ENCODE data around the gene CRACDL.

The CRACDL gene

DNA sequence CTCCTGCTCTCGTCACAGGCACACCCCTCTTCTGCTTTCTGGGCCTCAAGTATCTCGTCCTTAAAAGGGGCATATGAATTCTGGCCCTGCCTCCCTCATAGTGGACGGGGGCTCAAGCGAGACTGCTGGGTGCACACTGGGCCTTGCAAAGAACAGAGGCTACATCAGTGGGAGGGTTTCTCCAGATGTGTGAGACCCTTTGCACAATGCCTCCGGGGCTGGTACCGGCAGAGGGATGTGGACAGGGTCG, 25.0 kb downstream of the CRACDL start:
- no peak for DNase-seq (ENCODE audit: insufficient read length)
- FAIRE-seq: no peak
- TF ChIP-seq POLR2A (IDR thresholded peaks at IDR 0.05; ENCODE audit: low read depth, low read length) (no peak), TAF1 (IDR thresholded peaks at IDR 0.05; ENCODE audit: borderline replicate concordance, low read depth, low read length) (no peak), POLR2AphosphoS5 (IDR thresholded peaks at IDR 0.05; ENCODE audit: low read depth, low read length) (no peak)

- TF ChIP-seq TAF1 (IDR thresholded peaks at IDR 0.05; ENCODE audit: borderline replicate concordance, low read depth, low read length): no peak
- no peak for TF ChIP-seq POLR2AphosphoS5 (IDR thresholded peaks at IDR 0.05; ENCODE audit: low read depth, low read length)
- no peak for TF ChIP-seq POLR2A (IDR thresholded peaks at IDR 0.05; ENCODE audit: low read depth, low read length)
- no peak for DNase-seq (ENCODE audit: insufficient read length)
- FAIRE-seq: no peak
Measured at GRCh38 chr2:98910349-98911125, 25.5 kb downstream of the CRACDL start.

- FAIRE-seq (no peak), DNase-seq (ENCODE audit: insufficient read length) (no peak)
- TF ChIP-seq POLR2AphosphoS5 (IDR thresholded peaks at IDR 0.05; ENCODE audit: low read depth, low read length) (no peak), POLR2A (IDR thresholded peaks at IDR 0.05; ENCODE audit: low read depth, low read length) (no peak), TAF1 (IDR thresholded peaks at IDR 0.05; ENCODE audit: borderline replicate concordance, low read depth, low read length) (no peak)
Measured at GRCh38 chr2:98909317-98910211, 26.5 kb downstream of the CRACDL start.

DNA sequence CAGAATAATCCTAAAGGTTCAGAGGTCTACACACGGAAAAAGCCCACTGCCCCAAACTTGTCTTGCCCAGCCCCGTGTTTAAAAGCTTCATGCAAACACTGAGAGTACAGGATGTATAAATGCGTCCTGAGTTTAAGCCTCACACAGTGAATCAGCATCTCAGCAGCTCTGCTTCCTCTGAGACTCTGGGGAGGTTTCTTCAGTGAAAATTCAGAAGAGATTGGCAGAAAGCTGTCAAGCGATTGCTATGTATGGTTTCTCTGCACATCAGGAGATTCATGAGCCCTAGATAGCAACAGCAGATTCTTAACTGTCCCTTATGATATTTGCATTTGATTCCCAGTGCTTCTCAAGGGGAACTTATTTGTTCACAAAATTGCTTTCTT, 27.1 kb downstream of the CRACDL start:
- FAIRE-seq (no peak), DNase-seq (ENCODE audit: insufficient read length) (no peak)
- TF ChIP-seq POLR2AphosphoS5 (IDR thresholded peaks at IDR 0.05; ENCODE audit: low read depth, low read length) (no peak), TAF1 (IDR thresholded peaks at IDR 0.05; ENCODE audit: borderline replicate concordance, low read depth, low read length) (no peak), POLR2A (IDR thresholded peaks at IDR 0.05; ENCODE audit: low read depth, low read length) (no peak)

- DNase-seq (ENCODE audit: insufficient read length) (no peak), FAIRE-seq (no peak)
Measured at GRCh38 chr2:98907966-98908905, 27.8 kb downstream of the CRACDL start.

GRCh38 chr2:98907385-98907784, 28.6 kb downstream of the CRACDL start:
- no peak for FAIRE-seq
- TF ChIP-seq POLR2A (IDR thresholded peaks at IDR 0.05; ENCODE audit: low read depth, low read length): no peak
- TF ChIP-seq POLR2AphosphoS5 (IDR thresholded peaks at IDR 0.05; ENCODE audit: low read depth, low read length): no peak
- TF ChIP-seq TAF1 (IDR thresholded peaks at IDR 0.05; ENCODE audit: borderline replicate concordance, low read depth, low read length): no peak
- DNase-seq (ENCODE audit: insufficient read length): no peak

More at GRCh38 chr2:98907966-98908905, 27.8 kb downstream of the CRACDL start:
- TF ChIP-seq POLR2AphosphoS5 (IDR thresholded peaks at IDR 0.05; ENCODE audit: low read depth, low read length): no peak
- no peak for TF ChIP-seq POLR2A (IDR thresholded peaks at IDR 0.05; ENCODE audit: low read depth, low read length)
- no peak for TF ChIP-seq TAF1 (IDR thresholded peaks at IDR 0.05; ENCODE audit: borderline replicate concordance, low read depth, low read length)

DNA sequence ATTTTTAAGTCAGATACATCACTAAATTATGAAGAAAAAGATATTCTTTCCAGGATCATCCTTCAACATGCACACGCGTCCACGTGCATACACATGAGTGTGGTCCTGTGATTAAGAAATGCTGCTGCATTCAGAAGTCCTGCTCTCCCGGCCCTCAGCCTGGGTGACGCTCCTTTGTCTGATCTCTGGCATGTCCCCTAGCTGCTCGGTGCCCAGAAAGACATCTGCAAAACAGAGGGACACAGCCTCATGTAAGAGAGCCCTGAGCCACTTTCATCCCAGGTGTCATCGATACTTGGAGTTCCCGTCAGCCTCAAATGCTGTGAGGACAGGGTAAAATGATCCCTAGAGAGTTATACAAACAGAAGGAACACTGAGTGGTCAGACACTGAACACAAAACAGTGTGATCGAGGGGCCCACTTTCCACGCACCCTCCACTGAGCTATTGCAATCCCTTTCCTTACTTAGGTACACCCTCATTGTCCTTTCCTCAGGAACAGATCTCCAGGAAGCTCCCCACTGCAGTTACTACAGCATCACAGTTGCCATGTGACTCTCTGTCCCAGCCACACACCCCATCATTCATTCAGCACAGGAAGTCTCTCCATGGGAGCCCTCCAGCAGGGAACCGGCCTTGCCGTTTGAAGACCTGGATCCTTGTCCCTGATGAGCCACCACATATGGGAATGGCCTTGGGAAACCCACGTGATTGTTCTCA, 32.1 kb downstream of the CRACDL start:
- FAIRE-seq (no peak), DNase-seq (ENCODE audit: insufficient read length) (no peak)
- no peak for TF ChIP-seq POLR2A (IDR thresholded peaks at IDR 0.05; ENCODE audit: low read depth, low read length)
- TF ChIP-seq POLR2AphosphoS5 (IDR thresholded peaks at IDR 0.05; ENCODE audit: low read depth, low read length): no peak
- no peak for TF ChIP-seq TAF1 (IDR thresholded peaks at IDR 0.05; ENCODE audit: borderline replicate concordance, low read depth, low read length)

GRCh38 chr2:98903064-98903355, 33.0 kb downstream of the CRACDL start:
- no peak for TF ChIP-seq TAF1 (IDR thresholded peaks at IDR 0.05; ENCODE audit: borderline replicate concordance, low read depth, low read length)
- no peak for TF ChIP-seq POLR2AphosphoS5 (IDR thresholded peaks at IDR 0.05; ENCODE audit: low read depth, low read length)
- TF ChIP-seq POLR2A (IDR thresholded peaks at IDR 0.05; ENCODE audit: low read depth, low read length): no peak
- no peak for FAIRE-seq
- DNase-seq (ENCODE audit: insufficient read length): no peak

GRCh38 chr2:98902209-98903063, 33.6 kb downstream of the CRACDL start:
- no peak for TF ChIP-seq POLR2A (IDR thresholded peaks at IDR 0.05; ENCODE audit: low read depth, low read length)
- TF ChIP-seq POLR2AphosphoS5 (IDR thresholded peaks at IDR 0.05; ENCODE audit: low read depth, low read length): no peak
- TF ChIP-seq TAF1 (IDR thresholded peaks at IDR 0.05; ENCODE audit: borderline replicate concordance, low read depth, low read length): no peak
- FAIRE-seq: no peak

GRCh38 chr2:98901702-98902101, 34.3 kb downstream of the CRACDL start:
- TF ChIP-seq POLR2A (IDR thresholded peaks at IDR 0.05; ENCODE audit: low read depth, low read length) (no peak), TAF1 (IDR thresholded peaks at IDR 0.05; ENCODE audit: borderline replicate concordance, low read depth, low read length) (no peak), POLR2AphosphoS5 (IDR thresholded peaks at IDR 0.05; ENCODE audit: low read depth, low read length) (no peak)
- FAIRE-seq (no peak), DNase-seq (ENCODE audit: insufficient read length) (no peak)

More at GRCh38 chr2:98902209-98903063, 33.6 kb downstream of the CRACDL start:
- no peak for DNase-seq (ENCODE audit: insufficient read length)

All from GM12892 (cell line).